DMS79 (cell line): Measurements from ENCODE around the gene VPS35L.
"Not testable (repeated sequence)": the region's sequence is repeated elsewhere in the genome, so short reads cannot be mapped to it uniquely, and the experiment has no call there.

Experiments used
- DNase-seq: peaks from one replicate; lab custom pipeline; 2025; lab: John Stamatoyannopoulos, UW

The VPS35L gene

GRCh38 chr16:19654147-19654546, 98.6 kb downstream of the VPS35L start:
- no peak for DNase-seq

- DNase-seq: peak; percentile 46
Measured at GRCh38 chr16:19655242-19655777, 99.8 kb downstream of the VPS35L start.

GRCh38 chr16:19657831-19658230, 102.3 kb downstream of the VPS35L start:
- no peak for DNase-seq

GRCh38 chr16:19659554-19659953, 104.1 kb downstream of the VPS35L start:
- no peak for DNase-seq

GRCh38 chr16:19660432-19660831, 104.9 kb downstream of the VPS35L start:
- no peak for DNase-seq

GRCh38 chr16:19662351-19662750, 106.8 kb downstream of the VPS35L start:
- DNase-seq: no peak

GRCh38 chr16:19664166-19664565, 108.7 kb downstream of the VPS35L start:
- no peak for DNase-seq

- DNase-seq: not testable (repeated sequence)
Measured at GRCh38 chr16:19665313-19665712, 109.8 kb downstream of the VPS35L start.

GRCh38 chr16:19666477-19666876, 111.0 kb downstream of the VPS35L start:
- DNase-seq: no peak

- DNase-seq: no peak
Measured at GRCh38 chr16:19672378-19672777, 116.9 kb downstream of the VPS35L start.

- DNase-seq: no peak
Measured at GRCh38 chr16:19674485-19674884, 119.0 kb downstream of the VPS35L start.

- no peak for DNase-seq
Measured at GRCh38 chr16:19677402-19677801, 121.9 kb downstream of the VPS35L start.

- DNase-seq: no peak
Measured at GRCh38 chr16:19678804-19679203, 123.3 kb downstream of the VPS35L start.

- DNase-seq: not testable (repeated sequence)
Measured at GRCh38 chr16:19679281-19679680, 123.8 kb downstream of the VPS35L start.

- DNase-seq: peak; percentile 13
Measured at GRCh38 chr16:19680881-19681340, 125.4 kb downstream of the VPS35L start.

- no peak for DNase-seq
Measured at GRCh38 chr16:19681637-19682036, 126.1 kb downstream of the VPS35L start.

- DNase-seq: no peak
Measured at GRCh38 chr16:19683453-19684236, 128.1 kb downstream of the VPS35L start.

- no peak for DNase-seq
Measured at GRCh38 chr16:19685176-19685575, 129.7 kb downstream of the VPS35L start.

- DNase-seq: no peak
Measured at GRCh38 chr16:19687279-19687678, 131.8 kb downstream of the VPS35L start.

- no peak for DNase-seq
Measured at GRCh38 chr16:19688396-19689024, 133.0 kb downstream of the VPS35L start.

GRCh38 chr16:19689342-19689741, 133.8 kb downstream of the VPS35L start:
- no peak for DNase-seq

GRCh38 chr16:19690196-19690595, 134.7 kb downstream of the VPS35L start:
- no peak for DNase-seq

- no peak for DNase-seq
Measured at GRCh38 chr16:19691161-19691711, 135.7 kb downstream of the VPS35L start.
